Astrocyte (in vitro differentiated cells and primary cell): ENCODE results near the gene BMPR1A.

Source experiments
- EZH2 ChIP-seq: IDR thresholded peaks from 2 replicates; pipeline ENCODE4 v1.6.1; 2012; ENCODE audit warnings: mild to moderate bottlenecking, low read length, inconsistent platforms; ENCODE audit not compliant: insufficient read depth
- TF ChIP-seq, protein P1 (sequence below): IDR thresholded peaks from 2 replicates; pipeline ENCODE4 v1.5.1; 2011; ENCODE audit warnings: low read depth, mild to moderate bottlenecking, inconsistent platforms, low read length, moderate library complexity; ENCODE audit not compliant: insufficient read depth

DNA sequence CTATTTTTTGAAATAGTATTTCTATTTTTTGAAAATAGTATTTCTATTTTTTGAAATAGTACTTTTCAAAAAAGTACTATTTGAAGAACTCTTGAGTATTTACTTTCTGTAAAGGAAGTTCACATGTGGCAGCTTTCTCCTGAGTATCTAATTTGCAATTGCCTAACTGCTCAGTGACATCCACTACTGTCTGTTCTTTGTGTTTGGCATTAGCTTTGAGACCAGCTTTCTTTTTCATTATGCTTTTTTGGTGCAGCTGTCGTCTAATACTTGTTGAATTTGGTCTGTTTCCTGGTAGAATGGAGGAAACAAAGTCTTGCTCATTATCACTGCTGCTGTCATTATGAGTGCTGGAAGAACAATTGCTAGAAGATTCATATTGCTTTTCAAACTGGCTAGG lies 99.1 kb downstream of the BMPR1A start:
- TF ChIP-seq, protein P1, sequence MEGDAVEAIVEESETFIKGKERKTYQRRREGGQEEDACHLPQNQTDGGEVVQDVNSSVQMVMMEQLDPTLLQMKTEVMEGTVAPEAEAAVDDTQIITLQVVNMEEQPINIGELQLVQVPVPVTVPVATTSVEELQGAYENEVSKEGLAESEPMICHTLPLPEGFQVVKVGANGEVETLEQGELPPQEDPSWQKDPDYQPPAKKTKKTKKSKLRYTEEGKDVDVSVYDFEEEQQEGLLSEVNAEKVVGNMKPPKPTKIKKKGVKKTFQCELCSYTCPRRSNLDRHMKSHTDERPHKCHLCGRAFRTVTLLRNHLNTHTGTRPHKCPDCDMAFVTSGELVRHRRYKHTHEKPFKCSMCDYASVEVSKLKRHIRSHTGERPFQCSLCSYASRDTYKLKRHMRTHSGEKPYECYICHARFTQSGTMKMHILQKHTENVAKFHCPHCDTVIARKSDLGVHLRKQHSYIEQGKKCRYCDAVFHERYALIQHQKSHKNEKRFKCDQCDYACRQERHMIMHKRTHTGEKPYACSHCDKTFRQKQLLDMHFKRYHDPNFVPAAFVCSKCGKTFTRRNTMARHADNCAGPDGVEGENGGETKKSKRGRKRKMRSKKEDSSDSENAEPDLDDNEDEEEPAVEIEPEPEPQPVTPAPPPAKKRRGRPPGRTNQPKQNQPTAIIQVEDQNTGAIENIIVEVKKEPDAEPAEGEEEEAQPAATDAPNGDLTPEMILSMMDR = no peak
- TF ChIP-seq EZH2 = no peak
